ENCODE results near the gene MYO16.

Gene MYO16

DNA sequence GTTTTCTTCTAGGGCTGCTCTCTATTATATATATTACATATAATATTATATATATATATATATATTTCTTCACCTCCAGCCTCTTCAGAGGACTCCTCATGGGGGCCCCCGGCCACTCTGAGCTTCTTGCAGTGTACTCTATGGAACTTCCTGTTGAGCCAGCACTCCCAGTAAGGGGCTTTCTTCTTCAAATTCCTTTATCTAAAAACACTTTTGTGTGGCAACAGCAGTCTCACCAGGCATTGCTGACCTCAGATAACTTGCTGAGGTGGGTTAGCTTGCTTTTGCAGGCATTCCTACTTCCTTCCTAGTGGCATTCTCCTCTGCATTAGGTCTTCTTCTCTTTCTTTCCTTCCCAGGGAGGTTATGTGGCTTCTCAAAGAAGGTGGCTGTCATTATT is 381.5 kb downstream of the MYO16 start:
- no peak overlapping the region for H3K27ac ChIP-seq (ENCODE audit: low read depth, low read length)
- no peaks in the 10 kb centered on the region for H4K20me1 ChIP-seq (ENCODE audit: control insufficient read depth, insufficient read depth, low read depth, low read length)
- no peaks in the 10 kb centered on the region for H3K79me2 ChIP-seq (ENCODE audit: control insufficient read depth, low read length)
- no peak overlapping the region for H3K4me2 ChIP-seq (ENCODE audit: low read length)
- H3K9me3 ChIP-seq (ENCODE audit: control insufficient read depth, insufficient read depth, low read length) = no peaks in the 10 kb centered on the region
- no peaks in the 10 kb centered on the region for H3K9me2 ChIP-seq (replicated peaks; ENCODE audit: control insufficient read depth, low read length)
- no peak for TF ChIP-seq EZH2phosphoT487 (IDR thresholded peaks at IDR 0.05; ENCODE audit: borderline replicate concordance, low read length)
- TF ChIP-seq, protein P1, sequence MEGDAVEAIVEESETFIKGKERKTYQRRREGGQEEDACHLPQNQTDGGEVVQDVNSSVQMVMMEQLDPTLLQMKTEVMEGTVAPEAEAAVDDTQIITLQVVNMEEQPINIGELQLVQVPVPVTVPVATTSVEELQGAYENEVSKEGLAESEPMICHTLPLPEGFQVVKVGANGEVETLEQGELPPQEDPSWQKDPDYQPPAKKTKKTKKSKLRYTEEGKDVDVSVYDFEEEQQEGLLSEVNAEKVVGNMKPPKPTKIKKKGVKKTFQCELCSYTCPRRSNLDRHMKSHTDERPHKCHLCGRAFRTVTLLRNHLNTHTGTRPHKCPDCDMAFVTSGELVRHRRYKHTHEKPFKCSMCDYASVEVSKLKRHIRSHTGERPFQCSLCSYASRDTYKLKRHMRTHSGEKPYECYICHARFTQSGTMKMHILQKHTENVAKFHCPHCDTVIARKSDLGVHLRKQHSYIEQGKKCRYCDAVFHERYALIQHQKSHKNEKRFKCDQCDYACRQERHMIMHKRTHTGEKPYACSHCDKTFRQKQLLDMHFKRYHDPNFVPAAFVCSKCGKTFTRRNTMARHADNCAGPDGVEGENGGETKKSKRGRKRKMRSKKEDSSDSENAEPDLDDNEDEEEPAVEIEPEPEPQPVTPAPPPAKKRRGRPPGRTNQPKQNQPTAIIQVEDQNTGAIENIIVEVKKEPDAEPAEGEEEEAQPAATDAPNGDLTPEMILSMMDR (IDR thresholded peaks at IDR 0.05; ENCODE audit: low read depth, low read length, poor library complexity, severe bottlenecking) = no peak
- H3K36me3 ChIP-seq (ENCODE audit: control insufficient read depth, low read length) = no peaks in the 10 kb centered on the region
- H3K4me3 ChIP-seq (ENCODE audit: low read length) = no peak overlapping the region
- no peaks in the 10 kb centered on the region for H3K4me1 ChIP-seq (ENCODE audit: control insufficient read depth, low read length)
- H3F3A ChIP-seq (ENCODE audit: control insufficient read depth, insufficient read depth) = no peaks in the 10 kb centered on the region
- no peaks in the 10 kb centered on the region for H3K27me3 ChIP-seq (ENCODE audit: control insufficient read depth, low read length)

DNA sequence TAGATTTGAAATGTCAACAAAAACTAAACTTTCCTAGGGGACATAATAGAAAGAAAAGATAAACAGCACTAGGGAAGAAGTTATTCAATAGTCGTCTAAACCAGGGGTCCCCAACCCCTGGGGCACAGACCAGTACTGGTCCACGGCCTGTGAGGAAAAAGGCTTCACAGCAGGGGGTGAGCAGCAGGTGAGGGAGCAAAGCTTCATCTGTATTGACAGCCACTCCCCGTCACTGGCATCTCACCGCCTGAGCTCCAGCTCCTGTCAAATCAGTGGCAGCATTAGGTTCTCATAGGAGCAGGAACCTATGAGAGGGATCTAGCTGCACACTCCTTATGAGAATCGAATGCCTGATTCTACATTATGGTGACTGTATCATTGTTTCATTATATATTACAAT is 382.7 kb downstream of the MYO16 start:
- Histone ChIP-seq H3K9me2 (replicated peaks; ENCODE audit: control insufficient read depth, low read length) (no peaks in the 10 kb centered on the region), H3K4me1 (ENCODE audit: control insufficient read depth, low read length) (no peaks in the 10 kb centered on the region), H3K36me3 (ENCODE audit: control insufficient read depth, low read length) (no peaks in the 10 kb centered on the region), H3K9me3 (ENCODE audit: control insufficient read depth, insufficient read depth, low read length) (no peaks in the 10 kb centered on the region), H3F3A (ENCODE audit: control insufficient read depth, insufficient read depth) (no peaks in the 10 kb centered on the region), H3K4me2 (ENCODE audit: low read length) (no peak overlapping the region), H3K4me3 (ENCODE audit: low read length) (no peak overlapping the region), H4K20me1 (ENCODE audit: control insufficient read depth, insufficient read depth, low read depth, low read length) (no peaks in the 10 kb centered on the region), H3K79me2 (ENCODE audit: control insufficient read depth, low read length) (no peaks in the 10 kb centered on the region), H3K27ac (ENCODE audit: low read depth, low read length) (no peak overlapping the region), H3K27me3 (ENCODE audit: control insufficient read depth, low read length) (no peaks in the 10 kb centered on the region)
- no peak for TF ChIP-seq EZH2phosphoT487 (IDR thresholded peaks at IDR 0.05; ENCODE audit: borderline replicate concordance, low read length)
- TF ChIP-seq, protein P1 (IDR thresholded peaks at IDR 0.05; ENCODE audit: low read depth, low read length, poor library complexity, severe bottlenecking) = no peak

DNA sequence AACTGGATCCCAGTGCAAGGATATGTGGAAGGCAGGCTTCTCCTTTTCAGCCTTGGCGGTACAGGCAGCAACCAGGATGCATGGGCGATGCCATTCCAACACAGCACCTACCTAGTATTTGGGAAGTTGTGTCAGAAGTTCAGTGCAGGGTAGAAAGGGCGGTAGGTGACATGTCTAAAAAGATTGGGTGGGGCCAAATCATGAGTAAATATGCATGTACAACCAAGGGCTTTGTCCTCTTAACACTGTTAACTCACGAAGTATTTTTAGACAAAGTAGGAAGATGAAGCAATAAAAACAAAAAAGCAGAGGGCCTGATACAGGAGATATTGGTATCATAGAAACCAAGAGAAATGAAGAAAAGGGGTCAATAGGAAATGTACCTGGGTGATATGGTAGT is 392.1 kb downstream of the MYO16 start:
- Histone ChIP-seq H3K36me3 (ENCODE audit: control insufficient read depth, low read length) (no peaks in the 10 kb centered on the region), H3K27ac (ENCODE audit: low read depth, low read length) (no peak overlapping the region), H3K79me2 (ENCODE audit: control insufficient read depth, low read length) (no peaks in the 10 kb centered on the region), H3K4me3 (ENCODE audit: low read length) (no peak overlapping the region), H3K9me2 (replicated peaks; ENCODE audit: control insufficient read depth, low read length) (no peaks in the 10 kb centered on the region), H3K27me3 (ENCODE audit: control insufficient read depth, low read length) (no peaks in the 10 kb centered on the region), H3K4me2 (ENCODE audit: low read length) (no peak overlapping the region), H4K20me1 (ENCODE audit: control insufficient read depth, insufficient read depth, low read depth, low read length) (no peaks in the 10 kb centered on the region), H3K4me1 (ENCODE audit: control insufficient read depth, low read length) (no peaks in the 10 kb centered on the region), H3K9me3 (ENCODE audit: control insufficient read depth, insufficient read depth, low read length) (no peaks in the 10 kb centered on the region), H3F3A (ENCODE audit: control insufficient read depth, insufficient read depth) (no peaks in the 10 kb centered on the region)
- TF ChIP-seq, protein P1 (IDR thresholded peaks at IDR 0.05; ENCODE audit: low read depth, low read length, poor library complexity, severe bottlenecking) = no peak
- no peak for TF ChIP-seq EZH2phosphoT487 (IDR thresholded peaks at IDR 0.05; ENCODE audit: borderline replicate concordance, low read length)

DNA sequence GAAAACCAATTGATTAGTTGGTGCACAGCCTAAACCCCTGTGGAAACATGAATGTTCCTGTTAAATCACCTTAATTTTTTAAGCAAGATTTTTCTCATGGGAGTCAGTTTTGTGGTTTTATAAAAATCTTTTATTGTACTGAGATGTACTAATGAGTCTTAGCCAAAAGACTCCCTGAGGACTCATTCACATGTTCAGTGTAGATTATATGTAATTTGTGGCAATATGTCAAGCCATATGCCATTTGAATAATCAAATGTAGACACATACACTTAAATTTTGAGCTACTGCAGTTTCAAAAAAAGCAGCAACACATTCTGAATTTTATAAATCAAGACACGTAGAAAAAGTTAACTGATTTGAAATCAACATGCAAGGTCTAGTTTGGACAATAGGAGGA is 395.2 kb downstream of the MYO16 start:
- TF ChIP-seq EZH2phosphoT487 (IDR thresholded peaks at IDR 0.05; ENCODE audit: borderline replicate concordance, low read length) = no peak
- TF ChIP-seq, protein P1 (IDR thresholded peaks at IDR 0.05; ENCODE audit: low read depth, low read length, poor library complexity, severe bottlenecking) = no peak
- Histone ChIP-seq H4K20me1 (ENCODE audit: control insufficient read depth, insufficient read depth, low read depth, low read length) (no peaks in the 10 kb centered on the region), H3K27me3 (ENCODE audit: control insufficient read depth, low read length) (no peaks in the 10 kb centered on the region), H3K36me3 (ENCODE audit: control insufficient read depth, low read length) (no peaks in the 10 kb centered on the region), H3K27ac (ENCODE audit: low read depth, low read length) (no peak overlapping the region), H3K4me2 (ENCODE audit: low read length) (no peak overlapping the region), H3K4me3 (ENCODE audit: low read length) (no peak overlapping the region), H3K9me3 (ENCODE audit: control insufficient read depth, insufficient read depth, low read length) (no peaks in the 10 kb centered on the region), H3K9me2 (replicated peaks; ENCODE audit: control insufficient read depth, low read length) (no peaks in the 10 kb centered on the region), H3K79me2 (ENCODE audit: control insufficient read depth, low read length) (no peaks in the 10 kb centered on the region), H3F3A (ENCODE audit: control insufficient read depth, insufficient read depth) (no peaks in the 10 kb centered on the region), H3K4me1 (ENCODE audit: control insufficient read depth, low read length) (no peaks in the 10 kb centered on the region)
